GM21447 (cell line): ENCODE measurements around the gene RAPH1.

Experiments used
- ATAC-seq: cut with Tn5 transposase; IDR thresholded peaks from one replicate; pipeline ENCODE4 v1.9.1; 2021; ENCODE audit not compliant: unreplicated experiment

Gene RAPH1, protein sequence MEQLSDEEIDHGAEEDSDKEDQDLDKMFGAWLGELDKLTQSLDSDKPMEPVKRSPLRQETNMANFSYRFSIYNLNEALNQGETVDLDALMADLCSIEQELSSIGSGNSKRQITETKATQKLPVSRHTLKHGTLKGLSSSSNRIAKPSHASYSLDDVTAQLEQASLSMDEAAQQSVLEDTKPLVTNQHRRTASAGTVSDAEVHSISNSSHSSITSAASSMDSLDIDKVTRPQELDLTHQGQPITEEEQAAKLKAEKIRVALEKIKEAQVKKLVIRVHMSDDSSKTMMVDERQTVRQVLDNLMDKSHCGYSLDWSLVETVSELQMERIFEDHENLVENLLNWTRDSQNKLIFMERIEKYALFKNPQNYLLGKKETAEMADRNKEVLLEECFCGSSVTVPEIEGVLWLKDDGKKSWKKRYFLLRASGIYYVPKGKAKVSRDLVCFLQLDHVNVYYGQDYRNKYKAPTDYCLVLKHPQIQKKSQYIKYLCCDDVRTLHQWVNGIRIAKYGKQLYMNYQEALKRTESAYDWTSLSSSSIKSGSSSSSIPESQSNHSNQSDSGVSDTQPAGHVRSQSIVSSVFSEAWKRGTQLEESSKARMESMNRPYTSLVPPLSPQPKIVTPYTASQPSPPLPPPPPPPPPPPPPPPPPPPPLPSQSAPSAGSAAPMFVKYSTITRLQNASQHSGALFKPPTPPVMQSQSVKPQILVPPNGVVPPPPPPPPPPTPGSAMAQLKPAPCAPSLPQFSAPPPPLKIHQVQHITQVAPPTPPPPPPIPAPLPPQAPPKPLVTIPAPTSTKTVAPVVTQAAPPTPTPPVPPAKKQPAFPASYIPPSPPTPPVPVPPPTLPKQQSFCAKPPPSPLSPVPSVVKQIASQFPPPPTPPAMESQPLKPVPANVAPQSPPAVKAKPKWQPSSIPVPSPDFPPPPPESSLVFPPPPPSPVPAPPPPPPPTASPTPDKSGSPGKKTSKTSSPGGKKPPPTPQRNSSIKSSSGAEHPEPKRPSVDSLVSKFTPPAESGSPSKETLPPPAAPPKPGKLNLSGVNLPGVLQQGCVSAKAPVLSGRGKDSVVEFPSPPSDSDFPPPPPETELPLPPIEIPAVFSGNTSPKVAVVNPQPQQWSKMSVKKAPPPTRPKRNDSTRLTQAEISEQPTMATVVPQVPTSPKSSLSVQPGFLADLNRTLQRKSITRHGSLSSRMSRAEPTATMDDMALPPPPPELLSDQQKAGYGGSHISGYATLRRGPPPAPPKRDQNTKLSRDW

DNA sequence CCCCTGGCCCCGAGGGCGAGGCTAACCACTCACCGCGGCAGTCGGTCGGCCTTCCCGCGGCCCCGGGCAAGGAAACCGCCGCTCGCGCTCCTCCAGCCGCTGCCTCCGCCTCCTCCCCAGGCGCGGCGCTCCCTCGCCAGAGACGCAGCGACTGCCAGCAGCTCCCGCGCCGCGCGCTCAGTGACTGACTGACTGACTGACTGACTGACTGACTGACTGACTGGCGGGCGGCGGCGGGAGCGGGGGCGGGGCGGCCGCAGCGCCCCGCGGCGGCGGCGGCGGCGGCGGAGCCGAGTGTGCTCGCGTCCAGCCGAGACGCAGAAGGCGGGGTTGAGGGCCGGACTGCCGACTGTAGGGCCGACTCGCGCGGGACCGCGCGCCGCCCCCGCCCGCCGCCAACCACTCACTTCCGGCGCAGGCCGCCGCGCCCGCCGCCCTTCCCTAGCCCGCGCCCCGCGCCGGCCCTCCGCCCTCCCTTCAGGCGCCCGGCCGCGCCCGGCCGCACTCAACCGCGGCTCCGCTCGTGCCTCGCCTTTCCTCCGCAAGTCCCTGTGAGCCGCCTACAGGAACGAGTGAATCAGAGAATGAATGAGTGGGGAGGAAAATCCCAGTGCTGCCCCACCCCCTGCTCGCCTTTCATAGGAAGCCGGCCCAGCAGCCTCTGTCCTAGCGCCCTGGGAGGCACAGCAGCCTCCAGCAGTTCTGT lies at the start of gene RAPH1:
Gene RAPH1 (minus strand): TSS at position 224 of the 706 bp plus-strand sequence. CDS start 39,948 bp downstream, outside the sequence.
- ATAC-seq, result peak; percentile 51

DNA sequence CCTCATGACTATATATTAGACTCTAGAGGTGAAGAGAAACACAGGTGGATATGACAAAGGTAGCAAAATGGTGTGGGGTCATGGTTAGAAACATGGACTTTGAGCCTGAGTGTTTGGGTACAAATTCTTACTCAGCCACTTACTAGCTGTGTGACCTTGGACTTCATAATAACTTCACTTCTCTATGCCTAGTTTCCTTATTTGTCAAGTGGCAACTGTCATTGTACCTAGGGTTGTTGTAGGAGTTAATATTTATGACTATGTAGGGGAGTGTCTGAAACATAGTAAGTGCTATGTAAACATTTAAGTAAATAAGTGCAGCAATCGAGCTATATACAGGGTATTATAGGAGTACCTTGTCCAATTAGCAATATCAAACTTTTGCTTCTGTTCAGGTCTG lies 49.7 kb upstream of the RAPH1 start:
- ATAC-seq, result no peak

DNA sequence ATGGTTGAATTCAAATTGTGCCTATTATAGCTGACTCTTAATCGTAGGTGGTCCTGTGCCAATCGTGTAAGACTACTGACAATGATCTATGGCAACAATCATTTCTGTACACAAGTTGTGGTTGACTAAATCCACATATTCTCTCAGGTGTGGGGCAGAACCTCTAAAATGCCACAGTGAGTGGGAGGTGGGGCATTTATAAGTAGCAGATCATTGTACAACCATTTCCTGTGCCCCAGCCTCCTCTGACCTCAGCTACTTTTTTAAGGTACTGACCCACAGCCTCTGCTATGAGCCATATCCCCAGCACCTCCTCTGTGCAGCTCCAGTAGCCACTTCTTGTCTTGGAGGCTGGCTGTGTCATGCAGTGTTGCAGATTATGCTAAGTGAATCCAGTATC lies 48.6 kb upstream of the RAPH1 start:
- ATAC-seq, result peak; percentile 63

GRCh38 chr2:203583084-203583695 lies 48.1 kb upstream of the RAPH1 start:
- no peak for ATAC-seq

- no peak for ATAC-seq
Observed at GRCh38 chr2:203582468-203582867, 47.4 kb upstream of the RAPH1 start.

DNA sequence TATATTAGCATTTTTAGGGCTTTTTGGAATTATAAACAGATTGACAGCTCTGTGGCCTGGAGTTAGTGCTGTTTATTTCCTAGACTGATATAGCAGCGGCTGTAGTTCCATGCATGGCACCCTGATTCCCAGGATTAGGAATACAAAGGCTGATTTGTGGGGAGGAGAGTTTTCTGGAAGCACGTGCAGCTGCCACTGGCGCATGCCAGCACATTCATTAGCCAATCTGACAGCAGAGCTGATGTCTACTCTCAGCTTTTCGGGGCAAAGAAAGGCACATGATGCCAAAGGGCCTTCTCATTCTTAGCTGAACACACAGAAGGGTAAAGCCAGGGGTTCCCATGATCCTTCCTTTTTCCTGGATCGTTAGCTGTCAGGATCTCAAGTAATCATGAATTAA lies 45.7 kb upstream of the RAPH1 start:
- ATAC-seq, result no peak

- no peak for ATAC-seq
Observed at GRCh38 chr2:203579730-203580129, 44.6 kb upstream of the RAPH1 start.

DNA sequence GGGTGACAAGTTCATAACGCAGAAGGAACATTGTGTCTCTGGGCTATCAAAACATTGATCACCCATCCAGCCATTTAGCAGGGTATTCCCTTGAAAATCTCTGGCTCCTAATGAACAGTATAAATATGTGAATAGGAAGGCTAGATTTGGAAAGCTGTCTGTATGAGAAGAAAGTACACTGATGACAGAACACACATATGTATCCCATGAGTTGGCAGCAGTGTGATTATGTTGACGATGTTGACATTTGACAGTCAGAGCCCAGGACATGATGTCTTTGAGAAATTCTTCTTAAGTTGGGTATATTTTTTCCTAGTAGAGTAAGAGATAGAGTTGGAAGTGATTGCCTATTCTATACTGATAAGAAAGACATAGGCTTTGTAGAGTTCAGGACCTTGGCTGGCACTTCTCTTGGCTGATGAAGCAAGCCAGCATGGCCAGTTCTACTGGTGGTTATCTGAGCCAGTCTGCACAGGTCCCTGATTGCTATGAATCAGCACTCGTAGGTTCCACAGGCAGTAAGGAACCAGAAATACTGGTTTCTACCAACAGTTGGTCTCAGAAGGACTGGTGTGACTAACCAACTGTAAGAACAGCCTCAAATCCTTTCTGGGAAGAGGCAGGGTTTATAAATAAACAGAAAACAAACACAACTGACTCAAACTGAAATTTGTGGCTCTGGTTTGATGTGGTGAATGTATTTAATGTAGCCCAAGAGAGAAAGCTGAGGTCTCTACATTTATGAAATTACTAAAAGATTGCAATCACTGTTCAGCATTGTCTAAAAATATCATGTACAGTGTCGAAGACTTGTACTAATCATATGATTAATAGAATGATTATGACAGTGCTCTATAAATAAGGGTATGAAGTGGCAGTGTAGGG lies 43.9 kb upstream of the RAPH1 start:
- ATAC-seq, result peak; percentile 90

- ATAC-seq, result no peak
Observed at GRCh38 chr2:203574824-203575223, 39.7 kb upstream of the RAPH1 start.

DNA sequence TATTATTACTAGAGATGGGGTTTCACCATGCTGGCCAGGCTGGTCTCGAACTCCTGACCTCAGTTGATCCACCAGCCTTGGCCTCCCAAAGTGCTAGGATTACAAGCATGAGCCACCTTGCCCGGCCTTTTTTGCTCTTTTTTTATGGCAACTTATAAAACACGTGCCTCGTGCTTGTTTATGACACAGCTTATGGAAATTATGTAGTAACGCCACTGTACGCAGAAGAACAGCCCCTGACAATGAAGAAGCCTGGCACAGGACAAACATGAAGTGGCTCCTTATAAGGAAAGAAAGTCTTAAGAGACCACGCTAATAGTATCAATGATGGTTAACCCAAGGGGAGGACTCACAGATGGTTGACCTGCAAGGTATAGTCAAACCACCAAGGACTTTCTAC lies 37.2 kb upstream of the RAPH1 start:
- ATAC-seq, result no peak

DNA sequence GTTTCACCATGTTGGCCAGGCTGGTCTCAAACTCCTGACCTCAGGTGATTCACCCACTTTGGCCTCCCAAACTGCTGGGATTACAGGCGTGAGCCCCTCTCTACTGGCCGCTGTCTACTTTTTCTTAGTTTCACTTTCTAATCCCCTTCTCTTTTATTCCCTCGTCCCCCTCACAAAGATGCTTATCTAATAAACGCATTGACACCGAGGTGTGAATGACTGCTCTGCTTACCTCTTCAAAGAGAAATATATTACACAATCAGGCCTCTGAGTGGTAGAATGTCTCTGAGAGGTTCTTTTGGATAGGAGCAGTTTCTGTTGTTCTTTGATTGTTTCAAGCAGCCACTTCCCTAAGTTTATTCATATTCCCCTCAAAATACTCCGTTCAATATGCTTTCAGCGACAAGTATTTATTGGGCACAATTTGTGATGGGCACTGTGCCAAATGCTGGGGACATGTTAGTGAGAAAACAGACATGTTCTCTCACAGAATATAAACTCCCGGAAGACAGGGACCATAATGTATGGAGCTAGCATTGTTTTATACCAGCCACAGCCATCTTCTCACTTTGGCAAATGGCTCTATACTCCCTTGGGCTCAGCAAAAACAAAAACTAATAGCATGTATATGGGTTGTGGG lies 34.7 kb upstream of the RAPH1 start:
- no peak for ATAC-seq

GRCh38 chr2:203567691-203568090 lies 32.6 kb upstream of the RAPH1 start:
- no peak for ATAC-seq

GRCh38 chr2:203566161-203566560 lies 31.1 kb upstream of the RAPH1 start:
- ATAC-seq, result no peak

GRCh38 chr2:203565076-203565475 lies 30.0 kb upstream of the RAPH1 start:
- no peak for ATAC-seq

DNA sequence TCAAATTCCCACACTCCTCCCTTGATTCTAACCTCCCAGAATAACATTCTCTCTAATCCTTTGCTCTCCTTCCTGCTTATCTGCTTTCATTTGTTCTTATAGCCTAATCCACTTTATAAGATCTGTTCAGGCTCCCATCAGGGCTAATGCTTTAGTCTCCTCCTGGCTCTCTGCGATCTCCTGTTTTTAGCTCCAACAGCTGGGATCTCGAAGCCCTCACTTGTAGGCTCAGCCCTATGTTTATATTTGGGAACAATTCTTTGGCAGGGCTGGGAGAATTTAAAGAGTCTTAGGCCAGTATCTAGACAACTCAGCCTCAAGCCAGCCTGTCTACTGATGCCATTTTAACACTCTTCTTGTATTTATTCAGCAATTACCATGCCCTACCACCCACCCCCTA lies 27.2 kb upstream of the RAPH1 start:
- ATAC-seq, result no peak

GRCh38 chr2:203559641-203560040 lies 24.5 kb upstream of the RAPH1 start:
- no peak for ATAC-seq

DNA sequence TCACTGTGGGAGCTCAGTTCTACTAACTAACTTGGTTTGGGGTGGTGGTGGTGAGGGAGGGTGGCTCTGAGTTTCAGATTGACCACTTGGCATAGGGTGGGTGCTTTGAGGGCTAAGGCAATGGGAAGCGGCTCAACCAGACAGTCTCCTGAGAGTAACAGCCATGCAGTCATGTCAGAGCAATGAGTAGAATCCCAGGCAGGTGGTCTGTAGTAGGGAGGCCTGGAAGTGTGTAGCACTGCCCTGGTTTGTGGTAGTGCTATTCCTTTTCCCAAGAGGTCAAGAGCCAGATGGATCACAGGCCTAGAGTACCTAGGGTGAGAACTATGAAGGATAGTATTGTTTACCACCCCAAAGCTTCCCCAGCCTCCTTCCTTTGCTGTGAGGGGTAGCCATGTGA lies 18.7 kb upstream of the RAPH1 start:
- ATAC-seq, result no peak

GRCh38 chr2:203551778-203552177 lies 16.7 kb upstream of the RAPH1 start:
- no peak for ATAC-seq

GRCh38 chr2:203550266-203550665 lies 15.2 kb upstream of the RAPH1 start:
- ATAC-seq, result no peak
